NCI-H1105 treated with DMSO at 0.1 percent for 48 hours (cell line): Measurements from ENCODE around the gene CNST.
"Not testable (repeated sequence)": the region's sequence is repeated elsewhere in the genome, so short reads cannot be mapped to it uniquely, and the experiment has no call there.

Experiments used
- DNase-seq: peaks from one replicate; lab custom pipeline; 2025; lab: John Stamatoyannopoulos, UW

CNST gene

DNA sequence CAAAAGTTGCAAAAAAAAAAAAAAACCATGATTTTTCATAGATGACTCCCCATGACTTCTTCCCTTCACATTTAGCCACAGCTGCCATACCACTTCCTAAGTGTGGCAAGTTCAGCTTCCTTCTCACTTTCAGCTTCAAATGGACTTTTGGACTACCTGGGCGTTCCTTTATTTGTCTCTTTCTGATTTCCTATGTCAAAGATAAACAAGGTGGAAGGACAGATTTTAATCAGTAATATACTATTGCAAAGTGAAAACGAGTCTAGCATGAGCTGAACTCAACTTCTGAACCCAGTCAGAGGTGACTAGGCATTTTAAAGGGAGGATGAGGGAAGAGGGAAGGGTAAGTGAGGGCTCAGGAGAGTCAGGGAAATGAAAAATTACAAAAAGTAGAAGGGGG, 143.6 kb downstream of the CNST start:
- no peak for DNase-seq

DNA sequence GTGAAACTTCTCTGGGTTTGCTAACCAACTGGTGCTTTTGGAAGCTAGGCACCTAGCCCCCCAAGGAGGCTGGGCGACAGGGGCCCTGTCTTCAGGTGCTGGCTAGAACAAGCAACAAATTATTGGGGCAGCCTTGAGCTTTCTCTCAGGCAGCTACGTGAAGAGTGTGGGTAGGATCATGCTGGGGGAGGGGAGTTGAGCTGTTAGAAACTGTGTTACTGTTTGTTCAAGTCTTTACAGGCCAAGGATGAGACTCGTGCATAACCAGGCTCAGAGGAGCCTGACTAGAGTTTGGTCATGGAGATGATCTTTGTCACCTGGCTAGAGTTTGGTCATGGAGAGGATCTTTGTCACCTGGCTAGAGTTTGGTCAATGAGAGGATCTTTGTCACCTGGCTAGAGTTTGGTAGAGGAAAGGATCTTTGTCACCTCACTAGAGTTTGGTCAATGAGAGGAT, 145.3 kb downstream of the CNST start:
- no peak for DNase-seq

DNA sequence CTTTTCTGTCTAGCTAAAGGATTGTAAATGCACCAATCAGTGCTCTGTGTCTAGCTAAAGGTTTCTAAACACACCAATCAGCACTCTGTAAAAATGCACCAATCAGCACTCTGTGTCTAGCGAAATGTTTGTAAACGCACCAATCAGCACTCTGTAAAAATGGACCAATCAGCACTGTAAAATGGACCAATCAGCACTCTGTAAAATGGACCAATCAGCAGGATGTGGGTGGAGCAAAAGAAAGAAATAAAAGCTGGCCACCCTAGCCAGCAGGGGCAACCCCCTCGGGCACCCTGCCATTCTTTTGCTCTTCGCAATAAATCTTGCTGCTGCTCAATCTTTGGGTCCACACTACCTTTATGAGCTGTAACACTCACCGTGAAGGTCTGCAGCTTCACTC, 146.2 kb downstream of the CNST start:
- not testable (repeated sequence) for DNase-seq
